HG02623 (cell line): ENCODE data around the gene EXOC2.
A peak's percentile ranks its signal among the peaks of the same experiment; 100 is the strongest.

Source experiments
- ATAC-seq: cut with Tn5 transposase; IDR thresholded peaks from one replicate; pipeline ENCODE4 v1.9.1; 2021; ENCODE audit warnings: moderate library complexity; ENCODE audit not compliant: unreplicated experiment

EXOC2 gene

DNA sequence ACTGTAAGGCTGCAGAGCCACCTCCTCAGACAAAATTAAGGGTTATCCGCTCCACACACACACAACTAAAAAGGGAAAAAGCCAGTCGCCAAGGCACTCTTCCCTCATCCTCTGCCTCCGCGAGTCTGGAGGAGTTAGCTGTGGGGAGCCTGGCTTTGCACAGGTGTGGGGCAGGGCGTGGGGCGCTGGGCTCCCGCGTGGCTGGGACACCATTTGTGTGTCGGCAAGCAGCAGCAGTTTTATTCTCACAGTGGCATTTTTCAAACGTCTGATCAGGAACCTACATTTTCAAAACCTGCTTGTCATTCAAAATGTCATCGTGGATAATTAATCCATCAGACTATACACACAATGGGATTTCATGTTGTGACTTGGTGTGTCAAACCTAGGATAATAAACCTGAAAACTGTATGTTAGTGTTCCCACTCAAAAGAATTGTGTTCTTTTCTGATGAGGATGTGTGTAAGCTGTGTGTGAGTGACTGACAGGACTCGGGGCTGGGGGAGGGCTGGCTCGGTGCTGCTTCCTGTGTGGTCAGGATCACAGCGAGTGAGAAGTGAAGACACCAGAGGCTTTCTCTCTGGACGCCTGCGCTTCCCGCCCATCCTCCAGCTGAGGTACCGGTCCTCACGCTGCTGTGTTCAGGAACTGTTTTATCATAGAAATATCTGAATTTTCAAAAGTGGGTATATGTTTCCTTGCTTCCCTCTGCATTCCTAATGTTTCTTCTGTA, 218.3 kb downstream of the EXOC2 start:
- peak; percentile 59 for ATAC-seq

DNA sequence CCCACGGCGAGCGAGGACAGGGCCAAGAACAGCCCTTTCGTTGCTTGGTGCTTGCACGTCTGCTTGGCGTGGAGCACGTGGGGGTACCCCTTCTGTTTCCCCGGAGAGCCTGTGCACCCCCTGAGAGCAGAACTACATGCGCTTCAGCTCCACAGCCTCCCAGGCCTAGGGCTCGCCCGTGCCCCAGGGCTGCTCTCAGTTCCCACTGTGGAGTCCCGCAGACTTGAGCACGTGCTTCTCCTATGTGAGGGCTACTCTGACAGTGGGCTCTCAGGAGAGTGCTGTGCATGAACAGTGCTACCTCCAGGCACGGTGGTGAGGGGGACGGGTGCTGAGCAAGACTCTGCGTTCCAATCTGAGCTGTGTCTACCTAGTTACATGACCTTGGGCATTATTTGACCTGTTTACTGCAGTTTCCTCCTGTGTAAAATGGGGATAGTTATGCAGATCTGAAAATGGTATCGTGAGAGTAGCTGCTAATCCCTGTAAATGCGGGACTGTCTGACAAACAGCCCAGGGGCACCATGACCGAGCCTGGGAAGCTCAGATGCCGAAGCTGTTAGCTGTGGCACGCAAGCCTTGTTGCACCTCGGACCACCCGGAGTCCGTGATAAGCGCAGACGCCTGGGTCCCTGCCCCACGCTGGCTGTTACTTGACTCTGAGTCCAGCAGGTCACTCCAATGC, 219.0 kb downstream of the EXOC2 start:
- no peak for ATAC-seq

DNA sequence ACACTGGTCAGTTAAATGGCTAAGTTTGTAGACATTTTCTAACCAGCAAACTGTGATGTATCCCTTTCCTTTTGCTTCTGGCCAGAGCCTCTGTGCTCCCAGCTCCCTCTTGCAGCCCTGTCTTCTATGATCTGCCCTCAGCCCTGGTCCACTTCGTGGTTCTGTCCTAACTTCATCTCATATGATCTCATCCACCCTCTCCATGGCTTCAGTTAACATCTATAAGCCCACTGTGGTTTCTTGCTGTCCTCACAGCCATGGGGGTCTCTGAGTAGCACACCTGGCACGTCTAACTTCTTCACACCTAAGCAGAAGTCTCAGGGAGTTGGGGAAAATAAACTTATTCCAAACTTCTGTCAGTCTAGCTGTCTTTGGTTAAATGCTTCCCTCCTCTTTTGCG, 219.6 kb downstream of the EXOC2 start:
- ATAC-seq, result no peak

DNA sequence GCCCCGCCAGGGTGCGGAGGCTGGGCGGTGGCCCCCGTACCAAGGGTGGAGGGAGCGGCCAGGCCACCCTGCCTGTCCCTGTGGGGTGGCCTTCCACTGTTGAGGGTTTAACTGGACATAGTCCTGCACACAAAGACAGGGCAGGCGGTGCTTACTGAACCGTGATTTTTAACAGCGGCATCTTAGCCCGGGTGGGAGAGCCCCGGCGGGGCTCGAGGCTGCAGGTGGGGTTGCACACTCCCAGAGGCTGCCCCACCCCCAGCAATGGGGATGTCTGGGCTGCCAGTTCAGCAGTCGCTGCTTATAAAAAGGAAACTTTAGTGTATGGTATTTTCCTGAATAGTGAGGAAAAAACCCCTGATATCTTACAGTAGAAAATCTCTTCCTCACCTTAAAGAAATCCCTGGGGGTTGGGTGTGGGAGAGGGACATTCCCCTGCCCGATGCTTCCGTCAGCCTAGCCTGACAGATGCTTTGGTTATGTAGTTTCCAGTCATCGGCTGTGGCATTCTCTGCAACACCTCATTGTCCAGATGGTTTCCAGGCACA, 222.0 kb downstream of the EXOC2 start:
- no peak for ATAC-seq

DNA sequence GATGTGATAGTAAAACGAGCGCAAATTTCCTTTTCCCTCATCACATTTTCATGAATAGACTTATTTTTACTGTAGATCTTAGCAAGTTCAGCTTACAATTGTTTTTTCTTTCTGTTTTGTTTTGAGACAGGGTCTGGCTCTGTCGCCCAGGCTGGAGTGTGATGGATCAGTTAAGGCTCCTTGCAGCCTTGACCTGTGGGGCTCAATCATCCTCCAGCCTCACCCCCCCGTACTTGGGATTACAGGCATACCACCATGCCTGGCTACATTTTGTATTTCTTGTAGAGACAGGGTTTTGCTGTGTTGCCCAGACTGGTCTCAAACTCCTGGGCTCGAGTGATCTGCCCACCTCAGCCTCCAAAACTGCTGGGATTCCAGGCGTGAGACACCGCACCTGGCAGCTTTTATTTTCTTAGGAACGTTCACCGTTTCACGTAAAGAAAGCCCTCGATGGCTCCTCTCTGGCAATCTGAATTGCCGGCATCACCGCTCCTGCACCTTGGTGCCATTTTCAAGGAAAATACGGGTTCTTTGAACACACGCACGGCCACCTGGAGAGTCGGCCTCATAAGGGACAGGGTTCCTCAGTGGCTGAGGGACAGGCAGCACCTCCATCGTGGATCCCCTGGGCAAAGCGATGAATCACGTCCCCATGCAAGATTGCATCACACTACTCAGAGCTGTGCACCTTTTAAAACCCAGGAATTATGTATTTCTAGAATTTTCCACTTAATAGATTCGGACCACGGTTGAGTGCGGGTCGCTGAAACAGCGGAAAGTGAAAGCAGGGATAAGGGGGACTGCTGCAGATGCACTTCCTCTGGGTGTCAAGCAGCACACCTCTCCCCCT, 222.7 kb downstream of the EXOC2 start:
- no peak for ATAC-seq

DNA sequence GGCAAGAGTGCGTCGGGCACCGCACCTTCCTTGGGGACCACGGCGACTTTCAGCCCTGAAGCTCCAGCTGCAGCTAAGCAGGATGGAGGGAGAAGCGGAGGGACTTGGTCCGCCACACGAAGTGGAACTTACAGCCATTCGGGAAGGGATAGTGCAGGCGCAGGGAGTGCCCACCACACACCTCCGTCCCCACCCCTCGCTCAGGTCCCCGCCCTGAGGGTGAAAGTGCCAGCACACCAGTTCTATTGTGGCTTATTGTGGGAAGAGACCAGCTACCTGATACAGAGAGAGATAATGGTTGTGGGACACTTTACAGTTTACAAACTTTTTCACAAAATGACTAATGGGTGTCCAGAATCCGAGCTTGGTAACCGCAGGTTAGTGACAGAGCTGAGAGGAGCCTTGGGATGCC, 225.3 kb downstream of the EXOC2 start:
- no peak for ATAC-seq

DNA sequence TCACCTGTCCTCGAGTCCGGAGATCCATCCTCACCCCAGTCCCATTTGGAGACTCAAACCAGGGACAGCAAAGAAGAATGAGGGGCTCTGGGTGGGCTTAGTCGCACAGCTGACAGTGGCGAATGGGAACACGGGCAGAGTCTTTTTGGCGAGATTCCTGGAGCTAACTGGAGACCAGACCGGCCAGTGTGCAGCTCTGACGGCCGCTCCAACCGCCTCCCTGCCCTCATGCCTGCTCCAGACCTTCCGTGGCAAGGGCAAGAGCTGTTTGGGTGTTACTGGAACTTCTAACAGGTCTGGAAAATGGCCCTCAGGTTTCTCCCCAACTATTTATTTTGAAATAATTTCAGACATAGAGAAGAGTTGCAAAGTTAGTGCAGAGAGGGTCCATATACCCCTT, 225.8 kb downstream of the EXOC2 start:
- no peak for ATAC-seq

DNA sequence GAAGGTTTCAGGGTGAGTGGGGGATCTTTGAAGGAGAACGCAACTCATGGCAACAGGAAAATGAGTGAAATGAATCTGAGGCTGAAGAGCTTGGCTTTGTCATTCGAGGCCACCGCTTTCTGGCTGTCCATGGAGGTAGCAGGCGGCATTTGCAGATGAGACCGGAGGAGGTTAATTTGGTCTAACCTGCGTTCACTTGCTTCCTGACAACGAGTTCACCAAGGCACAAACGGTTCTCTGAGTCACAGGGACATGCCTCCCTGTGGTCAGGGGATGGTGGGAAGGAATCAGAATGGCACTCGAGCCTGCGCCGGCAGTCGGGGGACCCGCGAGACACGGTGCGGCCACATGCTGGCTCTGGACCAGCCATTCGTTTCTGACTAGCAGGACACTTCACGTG, 226.4 kb downstream of the EXOC2 start:
- ATAC-seq, result no peak

DNA sequence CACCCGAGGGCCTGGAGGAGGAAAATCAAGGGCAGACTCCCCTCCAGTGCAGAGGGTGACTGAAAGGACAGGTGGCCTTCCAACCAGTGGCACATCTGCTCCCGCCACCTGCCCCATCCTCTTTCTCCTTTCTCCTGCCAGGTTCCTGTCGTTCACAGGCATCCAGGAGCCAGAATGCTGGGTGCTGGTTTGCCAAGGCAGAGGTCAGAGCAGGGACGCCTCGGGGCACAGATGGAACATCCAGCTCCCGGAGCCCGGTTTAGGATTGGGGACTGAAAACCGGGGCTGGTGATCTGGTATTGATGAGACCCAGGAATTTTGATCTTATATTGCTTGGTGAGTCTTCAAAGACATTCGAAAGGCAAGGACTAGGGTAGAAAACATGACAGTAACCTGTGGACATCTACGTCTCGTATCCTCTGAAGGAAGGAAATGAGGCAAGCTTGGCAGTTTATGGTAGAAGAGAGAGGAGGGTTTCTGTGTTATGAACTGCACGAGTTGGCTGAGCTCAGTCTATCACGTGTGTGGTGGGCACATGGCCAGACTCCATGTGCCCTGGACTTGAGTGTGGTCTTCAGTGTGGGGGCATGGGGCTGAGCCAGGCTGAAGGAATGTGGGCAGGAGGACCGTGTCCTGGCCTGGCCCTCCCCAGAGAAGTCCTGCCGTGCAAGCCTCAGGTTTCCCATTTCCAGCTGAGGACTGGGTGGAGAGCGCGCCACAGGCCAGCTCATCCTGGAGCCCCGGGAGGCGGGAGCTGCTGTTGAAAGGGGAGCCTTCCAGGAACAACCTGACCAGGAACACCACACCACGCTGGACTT, 227.2 kb downstream of the EXOC2 start:
- no peak for ATAC-seq

DNA sequence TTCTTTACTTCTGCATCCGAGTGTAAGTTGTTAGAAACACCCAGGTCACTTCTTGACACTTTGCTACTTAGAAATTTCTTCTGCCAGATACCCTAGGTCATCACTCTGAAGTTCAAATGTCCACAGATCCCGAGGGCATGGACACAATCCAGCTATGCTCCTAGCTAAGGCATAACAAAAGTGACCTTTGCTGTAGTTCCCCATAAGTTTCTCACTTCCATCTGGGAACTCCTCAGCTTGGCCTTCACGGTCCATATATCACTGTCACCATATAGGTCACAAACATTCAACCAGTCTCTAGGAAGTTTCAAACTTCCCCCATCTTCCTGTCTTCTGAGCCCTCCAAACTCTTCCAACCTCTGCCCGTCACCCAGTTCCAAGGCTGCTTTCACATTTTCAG, 236.1 kb downstream of the EXOC2 start:
- no peak for ATAC-seq

DNA sequence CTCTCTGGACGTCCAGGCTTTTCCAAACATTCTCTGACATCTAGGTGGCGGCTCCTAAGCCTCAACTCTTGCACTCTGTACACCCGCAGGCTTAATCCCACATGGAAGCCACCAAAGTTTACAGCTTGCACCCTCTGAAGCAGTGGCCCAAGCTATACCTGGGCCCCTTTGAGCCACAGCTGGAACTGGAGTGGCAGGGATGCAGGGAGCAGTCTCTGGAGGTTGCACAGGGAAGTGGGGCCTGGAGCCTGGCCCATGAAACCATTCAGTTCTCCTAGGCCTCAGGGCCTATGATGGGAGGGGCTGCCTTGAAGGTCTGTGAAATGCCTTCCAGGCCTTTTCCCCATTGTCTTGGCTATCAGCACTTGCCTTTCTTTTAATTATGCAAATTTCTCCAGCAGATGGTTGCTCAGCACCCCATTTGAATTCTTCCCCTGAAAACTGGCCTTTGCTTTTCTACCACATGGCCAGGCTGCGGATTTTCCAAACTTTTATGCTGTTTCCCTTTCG, 236.5 kb downstream of the EXOC2 start:
- no peak for ATAC-seq

DNA sequence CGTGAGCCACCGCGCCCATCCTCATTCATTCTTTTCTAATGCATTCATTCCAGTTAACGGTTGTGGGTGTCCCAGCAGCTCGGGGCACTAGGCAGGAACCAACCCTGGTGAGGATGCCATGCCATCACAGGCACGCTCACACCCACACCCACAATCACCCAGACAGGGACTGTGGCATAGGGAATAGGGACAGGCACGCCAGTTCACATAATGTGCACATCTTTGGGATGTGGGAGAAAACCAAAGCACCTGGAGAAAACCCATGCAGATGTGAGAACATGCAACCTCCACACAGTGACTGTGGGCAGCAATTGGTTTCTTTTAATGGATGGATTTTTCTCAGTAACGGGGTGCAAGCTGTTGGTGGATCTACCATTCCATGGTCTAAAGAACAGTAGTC, 237.1 kb downstream of the EXOC2 start:
- ATAC-seq, result no peak

DNA sequence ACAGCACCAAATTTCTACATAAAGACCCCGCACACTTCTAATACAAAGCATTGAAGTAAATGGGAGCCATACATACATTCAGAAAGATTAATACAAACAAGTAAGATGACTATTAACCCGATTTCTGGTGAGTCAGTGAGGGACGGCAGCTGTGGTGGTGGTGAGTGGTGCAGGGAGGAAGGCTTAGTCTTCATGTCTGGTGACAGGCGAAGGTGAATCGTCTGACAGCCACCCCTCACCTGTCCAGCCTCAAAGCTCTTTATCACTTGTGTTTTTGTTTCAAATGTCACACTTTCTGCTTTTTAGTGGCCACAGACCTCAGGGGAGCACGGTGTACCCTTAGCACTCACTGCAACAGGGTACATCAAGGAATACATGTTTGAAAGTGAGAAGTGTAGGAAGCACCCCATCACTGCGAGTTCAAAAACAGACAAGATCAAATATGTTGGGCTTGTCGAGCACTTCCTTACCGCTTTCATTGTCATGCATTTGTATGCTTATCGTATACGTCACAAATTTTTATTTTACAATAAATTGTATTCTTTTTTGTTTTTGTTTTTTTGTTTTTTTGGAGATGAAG, 237.8 kb downstream of the EXOC2 start:
- ATAC-seq, result no peak

DNA sequence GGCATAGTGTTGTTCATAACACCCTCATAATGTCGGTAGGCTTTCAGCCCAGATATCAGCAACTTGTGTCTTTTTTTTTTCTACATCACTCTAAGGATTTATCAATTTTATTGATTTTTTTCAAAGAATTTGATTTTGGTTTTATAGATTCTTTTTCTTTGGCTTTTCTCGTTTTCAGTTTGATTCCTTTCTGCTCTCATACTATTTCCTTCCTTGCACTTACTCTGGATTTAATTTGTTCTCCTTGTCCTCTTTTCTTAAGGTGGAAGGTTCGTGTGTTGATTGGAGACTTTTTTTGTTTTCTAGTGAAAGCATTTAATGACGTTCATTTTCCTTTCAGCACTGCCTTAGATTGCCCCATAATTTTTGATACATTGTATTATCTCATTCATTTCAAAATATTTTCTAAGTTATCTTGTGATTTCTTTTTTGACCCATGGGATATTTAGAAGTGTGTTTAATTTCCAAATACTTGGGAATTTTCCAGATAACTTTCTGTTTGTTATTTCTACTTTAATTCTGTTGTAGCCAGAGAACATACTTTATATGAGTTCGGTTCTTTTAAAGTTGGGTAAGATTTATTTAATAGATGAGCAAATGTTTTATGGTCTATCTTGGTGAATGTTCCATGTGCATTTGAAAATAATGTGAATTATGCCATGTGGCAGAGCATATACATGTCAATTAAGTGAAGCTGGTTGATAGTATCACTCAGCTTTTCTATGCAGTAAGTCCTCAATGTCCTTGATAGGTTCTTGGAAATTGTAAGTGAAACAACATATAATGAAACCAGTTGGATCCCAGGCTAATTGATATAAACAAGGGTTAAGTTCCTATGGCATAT, 238.6 kb downstream of the EXOC2 start:
- no peak for ATAC-seq

DNA sequence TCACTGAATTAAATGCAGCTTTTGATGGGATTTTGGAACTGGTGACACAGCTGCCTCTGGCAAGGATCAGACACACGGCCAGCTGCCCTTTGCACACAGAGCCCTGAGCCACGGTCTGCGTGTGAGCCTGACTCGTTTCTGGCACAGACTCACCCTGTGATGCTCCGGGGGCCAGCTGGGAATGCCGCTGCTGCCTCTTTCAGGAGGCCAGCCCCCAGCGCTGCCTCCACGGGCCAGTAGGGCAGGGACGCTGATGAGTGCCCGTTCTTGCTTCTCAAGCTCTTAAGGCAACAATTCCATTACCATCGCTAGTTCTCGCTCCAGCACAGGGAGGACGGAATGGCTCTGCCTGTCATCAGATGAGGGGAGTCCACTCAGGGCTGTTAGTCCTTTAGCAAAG, 239.8 kb downstream of the EXOC2 start:
- ATAC-seq, result no peak

DNA sequence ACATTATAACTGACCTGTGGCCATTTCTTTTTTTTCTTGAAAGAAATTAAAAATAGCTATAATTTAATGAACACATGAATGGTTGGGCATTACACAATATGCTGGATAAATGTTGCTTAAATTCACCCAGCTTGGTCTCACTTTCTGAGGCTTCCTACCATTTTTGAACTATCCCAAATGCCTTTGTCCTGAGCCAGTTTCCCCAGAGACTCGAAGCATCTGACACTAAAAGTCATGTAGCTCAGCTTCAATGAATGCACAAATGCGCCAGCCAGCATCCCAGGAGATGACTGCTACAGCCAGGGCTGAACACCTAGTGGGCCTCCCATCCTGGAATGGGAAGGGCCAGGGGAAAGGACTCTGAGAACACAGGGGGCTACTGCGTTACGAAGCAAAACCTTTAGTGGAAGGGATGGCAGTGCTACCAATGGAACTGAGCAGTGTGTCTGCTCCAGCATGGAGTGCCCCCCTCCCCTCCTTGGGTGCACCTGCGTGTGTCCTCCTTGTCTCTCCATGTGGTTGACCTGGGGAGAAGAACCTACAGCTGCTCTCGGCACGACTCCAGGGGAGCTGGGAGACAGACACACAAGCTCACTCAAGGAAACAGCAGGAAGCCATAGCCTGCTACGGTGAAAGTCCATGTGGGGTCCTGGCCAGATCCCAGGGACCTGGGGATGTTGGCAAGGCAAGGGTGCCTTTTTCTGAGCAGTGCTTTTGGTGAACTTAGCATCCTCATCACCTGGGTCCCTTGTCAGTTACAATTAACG, 240.5 kb downstream of the EXOC2 start:
- ATAC-seq, result no peak

DNA sequence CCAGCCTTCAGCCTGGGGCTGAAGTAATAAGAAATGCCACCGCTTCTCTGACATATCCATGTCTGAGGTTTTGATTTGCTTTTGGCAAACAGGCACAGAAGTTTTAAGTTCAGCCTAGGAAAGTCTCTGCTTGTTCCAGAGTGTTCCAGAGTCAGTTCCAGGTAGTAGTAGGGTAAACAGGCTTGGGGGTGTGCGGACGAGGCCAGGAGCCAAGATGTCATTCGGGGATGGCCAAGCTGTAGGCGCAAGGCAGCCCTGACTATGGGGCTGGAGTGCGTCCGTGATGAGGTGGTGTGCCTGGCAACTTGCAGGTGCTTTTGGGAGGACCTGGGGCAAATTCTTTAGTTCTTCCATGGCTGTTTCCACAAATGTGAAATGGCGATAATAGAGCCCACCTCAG, 241.1 kb downstream of the EXOC2 start:
- no peak for ATAC-seq

DNA sequence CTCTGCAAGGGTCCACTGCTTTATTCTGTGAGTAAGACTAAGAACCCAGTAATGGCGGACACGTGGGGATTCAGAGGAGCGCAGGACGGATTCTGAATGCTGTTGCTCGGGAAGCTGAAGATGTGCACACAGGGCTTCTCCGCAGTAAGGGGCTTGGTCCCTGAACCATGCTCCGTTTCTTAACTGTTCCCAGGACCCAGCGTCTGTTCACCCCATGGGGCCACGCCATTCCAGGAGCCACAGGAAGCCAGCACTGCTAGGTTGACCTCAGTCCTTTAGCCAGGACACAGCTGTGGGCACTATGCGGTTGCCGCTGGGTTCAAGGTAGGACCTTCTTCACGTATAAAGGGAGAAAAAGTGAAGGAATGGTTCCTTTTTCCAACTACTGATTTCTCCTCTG, 241.6 kb downstream of the EXOC2 start:
- no peak for ATAC-seq
